LNCAP (cell line): Measurements from ENCODE around the gene ARHGAP45.

ENCODE experiments used
- CTCF ChIP-seq: fragments of 450-650 bp; IDR thresholded peaks from 2 replicates; pipeline ENCODE4 v1.5.1; 2017; ENCODE audit warnings: mild to moderate bottlenecking

ARHGAP45 gene

GRCh38 chr19:1107661-1108261, 40.8 kb downstream of the ARHGAP45 start:
- TF ChIP-seq CTCF = no peak

GRCh38 chr19:1108291-1109031, 41.5 kb downstream of the ARHGAP45 start:
- no peak for TF ChIP-seq CTCF

GRCh38 chr19:1109032-1109551, 42.1 kb downstream of the ARHGAP45 start:
- no peak for TF ChIP-seq CTCF

- no peak for TF ChIP-seq CTCF
Observed at GRCh38 chr19:1109697-1110671, 43.0 kb downstream of the ARHGAP45 start.

GRCh38 chr19:1110809-1111640, 44.1 kb downstream of the ARHGAP45 start:
- no peak for TF ChIP-seq CTCF

- TF ChIP-seq CTCF = no peak
Observed at GRCh38 chr19:1111641-1112267, 44.8 kb downstream of the ARHGAP45 start.
